ENCODE data around the gene TSPAN5.

TSPAN5 gene

DNA sequence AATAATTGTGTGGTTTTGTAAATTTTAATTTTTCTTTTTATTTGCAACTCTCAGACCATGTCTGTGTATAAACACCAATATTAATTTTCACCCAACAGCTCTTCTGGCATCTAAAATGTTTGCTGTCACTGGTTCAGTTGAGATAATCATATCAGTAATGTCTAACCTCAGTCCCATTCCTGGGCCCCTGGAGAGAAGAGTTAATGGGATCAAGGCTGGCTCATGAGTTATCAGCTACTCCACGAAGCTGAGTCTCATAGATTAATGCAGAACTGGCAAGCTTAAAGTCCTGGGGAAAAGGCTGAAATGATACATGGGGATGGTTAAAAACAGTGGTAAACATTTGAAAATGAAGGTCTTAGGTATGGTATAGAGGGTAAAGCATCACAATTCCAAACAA is 28.4 kb upstream of the TSPAN5 start:
- H3K9ac ChIP-seq (ENCODE audit: low read depth, low read length) = no peak overlapping the region
- no peak overlapping the region for H3K4me3 ChIP-seq (ENCODE audit: low read depth, low read length)
- no peaks in the 10 kb centered on the region for H3K36me3 ChIP-seq (ENCODE audit: control insufficient read depth, insufficient read depth, low read length)
- peaks cover 13% of the 10 kb centered on the region for H3K4me1 ChIP-seq (ENCODE audit: control insufficient read depth, insufficient read depth, low read length)
- H3K27me3 ChIP-seq (ENCODE audit: control insufficient read depth, insufficient read depth, low read length) = no peaks in the 10 kb centered on the region
- no peaks in the 10 kb centered on the region for H3K9me3 ChIP-seq (ENCODE audit: control insufficient read depth, insufficient read depth, low read length)

DNA sequence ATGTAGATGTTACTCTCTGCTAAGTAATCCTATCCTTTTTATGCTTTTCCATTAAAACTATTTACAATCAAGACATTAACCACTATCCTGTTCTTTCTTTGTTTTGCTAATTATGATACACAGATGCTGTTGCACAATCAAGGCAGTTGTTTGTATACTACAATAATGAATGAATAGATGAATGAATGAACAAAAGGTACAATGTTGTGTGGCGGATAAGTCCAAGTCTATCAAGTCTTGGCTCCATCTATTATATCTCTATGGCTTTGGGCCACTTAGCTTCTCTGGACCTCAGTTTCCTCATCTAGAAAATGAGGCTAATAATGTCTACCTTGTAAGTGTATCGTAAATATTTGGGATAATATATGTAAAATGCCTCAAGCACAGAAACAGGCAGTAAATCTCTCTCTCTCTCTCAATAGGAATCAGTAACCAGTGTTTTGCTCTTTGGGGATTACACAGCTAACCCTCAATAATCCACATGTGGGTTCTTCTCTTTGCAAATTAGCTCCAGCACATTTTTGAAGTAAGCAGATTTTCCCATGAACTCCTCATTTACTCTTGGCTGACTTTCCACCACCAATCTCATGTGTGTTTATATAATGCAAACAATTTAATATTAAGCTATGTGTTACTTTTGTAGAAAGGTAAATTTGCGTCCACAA is 27.8 kb upstream of the TSPAN5 start:
- Histone ChIP-seq H3K27me3 (ENCODE audit: control insufficient read depth, insufficient read depth, low read length) (no peaks in the 10 kb centered on the region), H3K4me1 (ENCODE audit: control insufficient read depth, insufficient read depth, low read length) (peaks cover 13% of the 10 kb centered on the region), H3K9me3 (ENCODE audit: control insufficient read depth, insufficient read depth, low read length) (no peaks in the 10 kb centered on the region), H3K36me3 (ENCODE audit: control insufficient read depth, insufficient read depth, low read length) (no peaks in the 10 kb centered on the region), H3K4me3 (ENCODE audit: low read depth, low read length) (no peak overlapping the region), H3K9ac (ENCODE audit: low read depth, low read length) (no peak overlapping the region)

DNA sequence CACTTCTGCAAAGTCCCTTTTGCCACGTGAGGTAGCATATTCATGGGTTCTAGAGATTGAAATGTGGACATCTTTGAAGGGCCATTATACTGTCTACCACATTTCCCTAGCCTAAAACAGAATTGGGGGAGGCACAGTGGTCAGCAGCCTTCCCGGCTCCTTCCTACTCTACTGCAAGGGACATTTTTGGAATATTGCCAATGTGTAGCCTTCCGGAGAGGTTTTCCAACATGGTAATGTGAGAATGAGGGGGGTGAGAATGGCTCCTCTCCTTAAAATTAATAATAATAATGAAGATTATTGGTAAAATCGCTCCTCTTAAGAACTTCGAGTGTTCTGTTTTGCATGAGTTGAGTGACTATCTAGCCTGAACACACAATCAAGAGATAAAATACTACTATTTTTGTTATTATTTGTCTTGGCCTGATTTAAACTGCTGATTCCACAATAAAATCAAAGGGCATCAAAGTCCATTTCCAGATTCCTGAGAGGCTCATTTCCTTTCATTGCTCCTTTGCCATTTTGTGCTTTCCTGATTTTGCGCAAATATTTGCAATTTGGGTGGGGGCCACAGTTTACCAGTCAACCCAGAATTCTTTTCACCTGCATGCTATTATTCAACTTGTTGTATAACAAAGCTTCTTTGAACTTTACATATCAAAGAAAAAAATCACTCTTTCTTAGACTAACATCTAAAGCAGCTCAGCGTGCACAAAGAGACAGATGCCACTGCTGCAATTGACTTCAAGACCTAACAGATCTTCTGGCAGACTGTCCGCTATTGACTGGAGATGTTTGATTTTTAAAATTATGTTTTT is 27.0 kb upstream of the TSPAN5 start:
- Histone ChIP-seq H3K36me3 (ENCODE audit: control insufficient read depth, insufficient read depth, low read length) (no peaks in the 10 kb centered on the region), H3K9me3 (ENCODE audit: control insufficient read depth, insufficient read depth, low read length) (no peaks in the 10 kb centered on the region), H3K4me3 (ENCODE audit: low read depth, low read length) (no peak overlapping the region), H3K4me1 (ENCODE audit: control insufficient read depth, insufficient read depth, low read length) (peaks cover 13% of the 10 kb centered on the region), H3K9ac (ENCODE audit: low read depth, low read length) (no peak overlapping the region), H3K27me3 (ENCODE audit: control insufficient read depth, insufficient read depth, low read length) (no peaks in the 10 kb centered on the region)

DNA sequence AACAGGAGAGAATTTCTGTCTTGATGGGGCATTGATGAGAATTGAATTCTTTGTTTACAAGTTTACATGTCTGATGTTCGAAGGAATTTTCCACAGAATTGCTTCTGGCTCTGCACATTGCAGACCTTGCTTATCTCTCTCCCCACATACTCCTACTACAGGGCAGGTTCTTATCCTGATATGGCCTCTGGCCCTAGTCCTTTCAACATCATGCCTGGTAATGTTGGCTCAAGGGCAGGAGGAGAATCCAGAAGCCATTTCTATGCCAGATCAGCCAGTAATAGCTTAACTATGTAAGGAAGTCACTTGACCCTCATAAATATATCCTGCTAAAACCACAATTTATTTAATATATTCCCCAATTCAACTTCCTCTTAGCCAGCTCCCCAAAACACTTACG is 24.3 kb upstream of the TSPAN5 start:
- H3K9ac ChIP-seq (ENCODE audit: low read depth, low read length) = no peak overlapping the region
- H3K36me3 ChIP-seq (ENCODE audit: control insufficient read depth, insufficient read depth, low read length) = no peaks in the 10 kb centered on the region
- H3K4me1 ChIP-seq (ENCODE audit: control insufficient read depth, insufficient read depth, low read length) = peaks cover 13% of the 10 kb centered on the region
- no peaks in the 10 kb centered on the region for H3K27me3 ChIP-seq (ENCODE audit: control insufficient read depth, insufficient read depth, low read length)
- H3K4me3 ChIP-seq (ENCODE audit: low read depth, low read length) = no peak overlapping the region
- no peaks in the 10 kb centered on the region for H3K9me3 ChIP-seq (ENCODE audit: control insufficient read depth, insufficient read depth, low read length)

DNA sequence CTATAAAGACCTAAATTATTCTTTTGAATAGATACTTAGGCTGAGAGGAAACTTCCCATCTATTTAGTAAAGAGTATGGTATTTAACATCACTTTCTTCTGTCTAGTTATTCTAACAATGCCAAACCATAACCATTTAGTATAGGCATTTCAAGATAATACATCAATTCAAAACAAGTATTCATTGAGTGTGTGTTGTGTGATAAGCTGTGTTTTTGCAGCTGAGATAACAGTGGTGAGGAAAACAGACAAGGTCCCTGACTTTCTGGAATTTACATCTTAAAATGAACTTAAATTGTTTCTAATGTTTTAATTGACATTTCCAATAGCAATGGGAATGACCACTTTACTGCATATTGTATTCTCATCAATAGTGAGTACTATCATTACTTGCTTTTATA is 22.4 kb upstream of the TSPAN5 start:
- Histone ChIP-seq H3K36me3 (ENCODE audit: control insufficient read depth, insufficient read depth, low read length) (no peaks in the 10 kb centered on the region), H3K4me1 (ENCODE audit: control insufficient read depth, insufficient read depth, low read length) (peaks cover 8% of the 10 kb centered on the region), H3K9me3 (ENCODE audit: control insufficient read depth, insufficient read depth, low read length) (no peaks in the 10 kb centered on the region), H3K9ac (ENCODE audit: low read depth, low read length) (no peak overlapping the region), H3K4me3 (ENCODE audit: low read depth, low read length) (no peak overlapping the region), H3K27me3 (ENCODE audit: control insufficient read depth, insufficient read depth, low read length) (no peaks in the 10 kb centered on the region)

DNA sequence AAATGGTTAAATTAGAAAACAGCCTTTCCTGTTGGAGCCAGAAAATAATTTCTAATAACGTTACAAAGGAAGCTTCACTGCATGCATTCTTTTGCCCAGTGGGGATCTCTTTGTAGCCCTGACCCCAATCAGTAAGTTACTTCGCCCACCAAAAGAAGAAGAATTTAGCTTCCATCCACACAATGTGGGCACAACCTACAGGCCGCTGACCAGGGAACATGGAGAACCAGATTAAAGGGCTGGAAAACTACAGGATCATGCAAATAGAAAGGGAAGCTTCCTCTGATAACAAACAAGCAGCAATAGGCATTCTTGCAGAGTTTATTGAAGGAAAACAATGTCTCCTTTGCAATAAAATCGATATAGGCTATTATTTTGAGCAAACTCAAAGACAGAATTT is 21.3 kb upstream of the TSPAN5 start:
- no peaks in the 10 kb centered on the region for H3K27me3 ChIP-seq (ENCODE audit: control insufficient read depth, insufficient read depth, low read length)
- no peaks in the 10 kb centered on the region for H3K36me3 ChIP-seq (ENCODE audit: control insufficient read depth, insufficient read depth, low read length)
- H3K4me1 ChIP-seq (ENCODE audit: control insufficient read depth, insufficient read depth, low read length) = no peaks in the 10 kb centered on the region
- no peaks in the 10 kb centered on the region for H3K9me3 ChIP-seq (ENCODE audit: control insufficient read depth, insufficient read depth, low read length)
- H3K9ac ChIP-seq (ENCODE audit: low read depth, low read length) = no peak overlapping the region
- no peak overlapping the region for H3K4me3 ChIP-seq (ENCODE audit: low read depth, low read length)

DNA sequence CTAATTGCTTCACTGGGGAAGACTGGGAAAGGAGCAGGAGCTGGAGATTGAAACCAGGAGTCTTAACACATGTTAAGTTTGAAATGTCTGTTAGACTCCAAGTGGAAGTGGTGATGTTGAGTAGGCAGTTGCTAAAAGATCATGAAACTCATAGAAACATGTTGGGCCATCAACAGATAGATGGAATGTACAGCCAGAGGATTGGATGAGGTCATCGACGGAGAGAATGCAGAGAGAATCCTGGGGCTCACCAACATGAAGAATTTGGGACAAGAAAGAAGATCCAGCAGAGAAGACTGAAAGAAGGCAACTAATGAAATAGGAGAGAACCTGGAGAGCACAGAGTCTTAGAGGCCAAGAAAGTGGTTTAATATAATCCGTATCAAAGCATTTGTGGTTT is 19.4 kb upstream of the TSPAN5 start:
- Histone ChIP-seq H3K4me1 (ENCODE audit: control insufficient read depth, insufficient read depth, low read length) (peaks cover 2% of the 10 kb centered on the region), H3K36me3 (ENCODE audit: control insufficient read depth, insufficient read depth, low read length) (no peaks in the 10 kb centered on the region), H3K27me3 (ENCODE audit: control insufficient read depth, insufficient read depth, low read length) (no peaks in the 10 kb centered on the region), H3K9ac (ENCODE audit: low read depth, low read length) (no peak overlapping the region), H3K4me3 (ENCODE audit: low read depth, low read length) (no peak overlapping the region), H3K9me3 (ENCODE audit: control insufficient read depth, insufficient read depth, low read length) (no peaks in the 10 kb centered on the region)

DNA sequence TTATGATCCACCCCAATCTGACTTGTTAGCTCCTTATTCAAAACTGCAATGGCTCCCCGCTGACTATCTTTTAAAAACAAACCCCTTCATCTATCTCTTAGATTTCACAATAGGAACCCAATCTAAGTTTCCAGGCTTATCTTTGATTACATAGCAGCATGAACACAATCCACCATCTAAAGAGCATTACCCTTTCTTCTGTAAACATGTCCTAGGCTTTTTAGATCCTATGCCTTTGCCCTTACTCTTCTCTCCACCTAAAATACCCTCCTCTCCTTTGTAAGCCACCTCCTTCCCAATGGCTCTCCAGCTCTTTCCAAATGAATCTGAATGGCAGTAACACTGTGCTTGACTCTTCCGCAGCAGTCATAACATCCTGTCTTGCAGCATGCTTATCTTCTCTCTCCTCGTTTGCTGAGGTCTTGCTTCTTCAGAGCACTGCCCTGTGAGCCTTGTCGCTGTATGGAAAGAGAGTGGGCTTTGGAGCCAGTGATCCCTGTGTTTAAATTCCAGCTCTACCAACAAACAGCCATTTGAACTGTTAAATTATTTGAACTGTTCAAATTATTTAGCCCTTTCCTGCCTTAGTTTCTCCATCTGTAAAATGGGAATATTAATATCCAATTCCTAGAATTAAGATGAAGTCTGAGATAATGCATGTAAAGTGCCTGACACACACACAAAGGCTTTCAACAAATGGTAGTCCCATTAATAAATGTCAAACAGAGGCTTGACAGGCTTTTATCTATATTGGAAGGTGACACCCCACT is 16.2 kb upstream of the TSPAN5 start:
- Histone ChIP-seq H3K36me3 (ENCODE audit: control insufficient read depth, insufficient read depth, low read length) (no peaks in the 10 kb centered on the region), H3K9ac (ENCODE audit: low read depth, low read length) (no peak overlapping the region), H3K4me3 (ENCODE audit: low read depth, low read length) (no peak overlapping the region), H3K9me3 (ENCODE audit: control insufficient read depth, insufficient read depth, low read length) (no peaks in the 10 kb centered on the region), H3K4me1 (ENCODE audit: control insufficient read depth, insufficient read depth, low read length) (peaks cover 2% of the 10 kb centered on the region), H3K27me3 (ENCODE audit: control insufficient read depth, insufficient read depth, low read length) (no peaks in the 10 kb centered on the region)

DNA sequence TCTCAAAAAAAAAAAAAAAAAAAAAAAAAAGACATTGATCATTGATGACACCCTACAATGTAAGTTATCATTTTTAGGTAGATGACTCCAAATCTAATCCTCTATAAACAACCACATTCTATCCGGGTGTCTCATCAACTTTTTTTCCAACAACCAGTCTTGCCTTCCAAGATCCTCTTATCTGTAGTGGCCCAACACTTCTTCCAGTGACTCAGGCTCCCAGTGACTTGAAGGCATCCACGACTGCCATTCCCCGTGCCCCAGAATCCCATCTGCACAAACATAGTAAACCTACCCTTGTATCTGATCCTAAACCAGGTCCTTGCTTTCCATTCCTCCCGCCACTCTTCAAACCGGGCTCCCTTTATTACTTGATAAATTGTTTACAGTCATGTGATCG is 15.6 kb upstream of the TSPAN5 start:
- Histone ChIP-seq H3K9ac (ENCODE audit: low read depth, low read length) (no peak overlapping the region), H3K4me1 (ENCODE audit: control insufficient read depth, insufficient read depth, low read length) (peaks cover 2% of the 10 kb centered on the region), H3K9me3 (ENCODE audit: control insufficient read depth, insufficient read depth, low read length) (no peaks in the 10 kb centered on the region), H3K36me3 (ENCODE audit: control insufficient read depth, insufficient read depth, low read length) (no peaks in the 10 kb centered on the region), H3K4me3 (ENCODE audit: low read depth, low read length) (no peak overlapping the region), H3K27me3 (ENCODE audit: control insufficient read depth, insufficient read depth, low read length) (no peaks in the 10 kb centered on the region)

DNA sequence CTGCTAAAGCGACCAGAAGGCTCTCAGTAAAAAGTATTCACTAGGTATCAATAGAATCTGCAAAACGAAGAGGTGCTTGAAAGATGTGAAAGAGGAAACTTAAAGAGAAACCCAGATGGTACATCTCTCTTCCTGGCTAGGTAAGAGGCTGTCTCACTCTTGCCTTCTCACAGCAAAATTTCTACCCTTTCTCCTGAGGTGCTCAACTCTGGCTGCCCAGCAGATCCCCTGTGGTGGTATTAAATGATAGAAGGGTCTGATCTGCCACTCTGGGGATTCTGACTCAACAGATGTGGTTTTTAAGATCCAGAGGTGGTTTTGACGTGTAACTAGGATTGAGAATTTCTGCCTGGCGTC is 14.9 kb upstream of the TSPAN5 start:
- Histone ChIP-seq H3K9me3 (ENCODE audit: control insufficient read depth, insufficient read depth, low read length) (no peaks in the 10 kb centered on the region), H3K4me1 (ENCODE audit: control insufficient read depth, insufficient read depth, low read length) (peaks cover 2% of the 10 kb centered on the region), H3K36me3 (ENCODE audit: control insufficient read depth, insufficient read depth, low read length) (no peaks in the 10 kb centered on the region), H3K27me3 (ENCODE audit: control insufficient read depth, insufficient read depth, low read length) (no peaks in the 10 kb centered on the region), H3K4me3 (ENCODE audit: low read depth, low read length) (no peak overlapping the region), H3K9ac (ENCODE audit: low read depth, low read length) (no peak overlapping the region)

DNA sequence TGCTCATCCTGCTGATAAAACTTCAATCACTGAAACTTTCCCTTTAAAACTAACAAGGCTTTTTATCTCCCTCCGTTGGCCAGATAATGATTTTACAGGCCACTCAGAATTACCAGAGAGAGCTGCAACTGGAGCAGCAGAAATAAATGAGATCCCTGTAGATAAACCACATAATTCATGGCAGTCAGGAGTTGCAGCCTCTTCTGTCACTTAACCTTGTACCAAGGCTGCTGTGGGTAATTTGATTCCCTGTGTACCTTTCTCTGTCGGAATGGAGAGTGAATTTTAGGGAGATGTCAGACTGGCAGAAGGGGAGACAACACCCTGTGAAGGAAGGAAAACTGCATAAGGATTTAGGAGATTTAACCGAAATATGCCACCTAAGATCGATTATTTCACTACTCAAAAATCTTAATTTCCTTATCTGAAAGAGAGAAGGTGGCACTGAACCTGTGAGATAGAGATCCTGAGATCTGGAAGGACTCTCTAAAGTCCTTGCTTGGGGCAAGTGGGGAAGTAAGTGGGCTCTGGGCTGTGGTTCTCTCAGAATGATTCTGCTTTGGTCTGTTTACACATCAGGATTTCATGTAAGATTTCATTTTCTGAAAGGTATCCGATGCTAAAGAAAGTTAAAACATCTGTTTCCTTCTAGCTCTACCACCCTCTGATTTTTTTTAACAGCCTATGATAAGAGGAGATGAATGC is 14.3 kb upstream of the TSPAN5 start:
- Histone ChIP-seq H3K36me3 (ENCODE audit: control insufficient read depth, insufficient read depth, low read length) (no peaks in the 10 kb centered on the region), H3K4me3 (ENCODE audit: low read depth, low read length) (no peak overlapping the region), H3K9ac (ENCODE audit: low read depth, low read length) (no peak overlapping the region), H3K9me3 (ENCODE audit: control insufficient read depth, insufficient read depth, low read length) (no peaks in the 10 kb centered on the region), H3K4me1 (ENCODE audit: control insufficient read depth, insufficient read depth, low read length) (peaks cover 2% of the 10 kb centered on the region), H3K27me3 (ENCODE audit: control insufficient read depth, insufficient read depth, low read length) (no peaks in the 10 kb centered on the region)
